Measurements from ENCODE around the gene HAUS8. TPM values are rescaled to one million over a fixed set of nuclear protein-coding genes. Genes with fewer than 3 reads are reported as not detected.

Gene HAUS8
- total and polyA plus RNA-seq, 2 experiments from 2014 or later, result 2.8 to 5.5 TPM

GRCh38 chr19:17037184-17037583, 38.1 kb downstream of the HAUS8 start:
- H3K4me3 ChIP-seq, result no peak overlapping the region
- H3K9me3 ChIP-seq (ENCODE audit: low read depth), result no peaks in the 10 kb centered on the region
- no peak overlapping the region for H2AFZ ChIP-seq
- no peaks in the 10 kb centered on the region for H3K4me1 ChIP-seq (ENCODE audit: insufficient read depth)
- no peaks in the 10 kb centered on the region for H3K79me2 ChIP-seq
- no peak overlapping the region for H3K27ac ChIP-seq
- no peaks in the 10 kb centered on the region for H4K20me1 ChIP-seq (ENCODE audit: insufficient read depth, poor library complexity, severe bottlenecking)
- DNase-seq (ENCODE audit: low spot score), result no peak
- no peaks in the 10 kb centered on the region for H3K36me3 ChIP-seq (replicated peaks; ENCODE audit: insufficient read depth, low read depth)
- TF ChIP-seq EZH2 (IDR thresholded peaks at IDR 0.05; ENCODE audit: borderline replicate concordance) (no peak), CTCF (IDR thresholded peaks at IDR 0.05; ENCODE audit: poor library complexity) (no peak), EZH2phosphoT487 (IDR thresholded peaks at IDR 0.05; ENCODE audit: low read depth, severe bottlenecking, unreplicated experiment) (no peak)
- H3K27me3 ChIP-seq, result no peaks in the 10 kb centered on the region
- WGBS (ENCODE audit: low lambda C conversion rate, missing lambda C conversion rate), result 91% methylated on average over 6 of the region's 6 CpGs
- H3K9me2 ChIP-seq (replicated peaks; ENCODE audit: insufficient read depth), result no peaks in the 10 kb centered on the region
- no peak overlapping the region for H3K4me2 ChIP-seq

DNA sequence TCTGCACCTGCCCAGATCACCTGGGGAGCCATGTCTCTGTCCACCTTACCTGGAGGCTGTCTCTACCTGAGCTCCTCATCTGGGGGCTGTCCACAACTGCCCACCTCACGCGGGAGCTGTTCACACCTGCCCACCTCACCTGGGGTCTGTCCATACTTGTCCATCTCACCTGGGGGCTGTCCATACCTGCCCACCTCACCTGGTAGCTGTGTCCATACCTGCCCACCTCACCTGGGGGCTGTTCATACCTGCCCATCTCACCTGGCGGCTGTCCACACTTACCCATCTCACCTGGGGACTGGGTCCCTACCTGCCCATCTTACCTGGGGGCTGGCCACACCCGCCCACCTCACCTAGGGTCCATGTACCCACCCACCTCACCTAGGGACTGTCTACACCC, 38.6 kb downstream of the HAUS8 start:
- no peak for DNase-seq (ENCODE audit: low spot score)
- 90% methylated on average over 3 of the region's 4 CpGs for WGBS (ENCODE audit: low lambda C conversion rate, missing lambda C conversion rate)
- no peak overlapping the region for H2AFZ ChIP-seq

DNA sequence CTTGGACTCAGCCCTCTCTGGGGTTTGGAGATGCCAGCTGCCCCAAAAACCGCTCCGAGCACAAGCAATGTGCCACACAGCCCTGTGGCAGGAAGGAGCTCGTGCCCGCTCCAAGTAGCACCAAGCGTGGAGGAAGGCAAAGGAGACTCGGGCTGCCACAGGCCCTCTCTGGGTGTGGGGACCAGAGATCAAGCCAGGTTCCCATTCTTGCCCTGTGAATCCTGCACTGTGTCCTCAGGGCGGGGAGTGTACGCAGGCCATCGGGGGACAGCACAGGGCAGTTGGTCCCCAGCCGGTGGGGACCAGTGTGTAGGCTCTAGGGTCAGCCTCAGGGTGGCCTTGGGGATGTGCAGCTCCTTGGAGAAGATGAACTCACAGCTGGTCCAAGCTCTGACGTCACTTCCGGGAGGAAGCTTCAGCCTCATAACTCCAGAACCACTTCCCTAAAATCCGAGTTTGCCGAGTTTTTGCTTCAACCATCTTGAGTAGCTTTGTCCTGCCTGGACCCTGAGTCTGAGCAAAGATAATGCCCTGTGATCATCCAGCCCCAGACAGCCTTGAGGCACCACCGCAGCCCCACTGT, 39.3 kb downstream of the HAUS8 start:
- no peaks in the 10 kb centered on the region for H3K27me3 ChIP-seq
- no peaks in the 10 kb centered on the region for H3K79me2 ChIP-seq
- H3K9me3 ChIP-seq (ENCODE audit: low read depth), result no peaks in the 10 kb centered on the region
- DNase-seq (ENCODE audit: low spot score), result no peak
- H3K4me1 ChIP-seq (ENCODE audit: insufficient read depth), result no peaks in the 10 kb centered on the region
- H2AFZ ChIP-seq, result no peak overlapping the region
- no peaks in the 10 kb centered on the region for H3K36me3 ChIP-seq (replicated peaks; ENCODE audit: insufficient read depth, low read depth)
- 90% methylated on average over 15 of the region's 15 CpGs for whole genome bisulfite sequencing (ENCODE audit: low lambda C conversion rate, missing lambda C conversion rate)
- H3K27ac ChIP-seq, result no peak overlapping the region
- no peak overlapping the region for H3K4me2 ChIP-seq
- no peak overlapping the region for H3K4me3 ChIP-seq
- no peaks in the 10 kb centered on the region for H4K20me1 ChIP-seq (ENCODE audit: insufficient read depth, poor library complexity, severe bottlenecking)
- TF ChIP-seq EZH2phosphoT487 (IDR thresholded peaks at IDR 0.05; ENCODE audit: low read depth, severe bottlenecking, unreplicated experiment) (no peak), CTCF (IDR thresholded peaks at IDR 0.05; ENCODE audit: poor library complexity) (no peak), EZH2 (IDR thresholded peaks at IDR 0.05; ENCODE audit: borderline replicate concordance) (no peak)
- H3K9me2 ChIP-seq (replicated peaks; ENCODE audit: insufficient read depth), result no peaks in the 10 kb centered on the region

More for the DNA sequence above, 38.6 kb downstream of the HAUS8 start:
- TF ChIP-seq CTCF (IDR thresholded peaks at IDR 0.05; ENCODE audit: poor library complexity) (no peak), EZH2 (IDR thresholded peaks at IDR 0.05; ENCODE audit: borderline replicate concordance) (no peak), EZH2phosphoT487 (IDR thresholded peaks at IDR 0.05; ENCODE audit: low read depth, severe bottlenecking, unreplicated experiment) (no peak)
- Histone ChIP-seq H3K79me2 (no peaks in the 10 kb centered on the region), H4K20me1 (ENCODE audit: insufficient read depth, poor library complexity, severe bottlenecking) (no peaks in the 10 kb centered on the region), H3K27me3 (no peaks in the 10 kb centered on the region), H3K4me3 (no peak overlapping the region), H3K4me2 (no peak overlapping the region), H3K9me2 (replicated peaks; ENCODE audit: insufficient read depth) (no peaks in the 10 kb centered on the region), H3K4me1 (ENCODE audit: insufficient read depth) (no peaks in the 10 kb centered on the region), H3K36me3 (replicated peaks; ENCODE audit: insufficient read depth, low read depth) (no peaks in the 10 kb centered on the region), H3K27ac (no peak overlapping the region), H3K9me3 (ENCODE audit: low read depth) (no peaks in the 10 kb centered on the region)

Measured in hepatocyte (in vitro differentiated cells).